Esophagus muscularis mucosa (tissue), 4 donors: ENCODE data around the gene CLSTN3.

ENCODE experiments used
- EP300 ChIP-seq: sonication (generic); formaldehyde crosslinking; IDR thresholded peaks from one replicate; pipeline ENCODE4 v1.6.1; 2017; ENCODE audit warnings: antibody characterized with exemption
- POLR2A ChIP-seq: fragments of 450-650 bp; IDR thresholded peaks from one replicate; pipeline ENCODE4 v1.6.1; 2017; ENCODE audit warnings: antibody characterized with exemption, moderate library complexity, mild to moderate bottlenecking, low read depth
- POLR2AphosphoS5 ChIP-seq, 2 donors: sonication (generic); formaldehyde crosslinking; IDR thresholded peaks; one replicate each; pipeline ENCODE4 v1.6.1; 2017; ENCODE audit warnings: antibody characterized with exemption in 2 of 2
- TF ChIP-seq, protein P1 (sequence below), 3 experiments: fragments of 200-600 bp in 2 of 3; fragments of 450-650 bp in 1 of 3; sonication (generic) in 2 of 3; IDR thresholded peaks; one replicate each; pipeline ENCODE4 v1.5.1; 2017 to 2019; ENCODE audit warnings: antibody characterized with exemption in 3 of 3, mild to moderate bottlenecking in 2 of 3, moderate library complexity in 1 of 3

DNA sequence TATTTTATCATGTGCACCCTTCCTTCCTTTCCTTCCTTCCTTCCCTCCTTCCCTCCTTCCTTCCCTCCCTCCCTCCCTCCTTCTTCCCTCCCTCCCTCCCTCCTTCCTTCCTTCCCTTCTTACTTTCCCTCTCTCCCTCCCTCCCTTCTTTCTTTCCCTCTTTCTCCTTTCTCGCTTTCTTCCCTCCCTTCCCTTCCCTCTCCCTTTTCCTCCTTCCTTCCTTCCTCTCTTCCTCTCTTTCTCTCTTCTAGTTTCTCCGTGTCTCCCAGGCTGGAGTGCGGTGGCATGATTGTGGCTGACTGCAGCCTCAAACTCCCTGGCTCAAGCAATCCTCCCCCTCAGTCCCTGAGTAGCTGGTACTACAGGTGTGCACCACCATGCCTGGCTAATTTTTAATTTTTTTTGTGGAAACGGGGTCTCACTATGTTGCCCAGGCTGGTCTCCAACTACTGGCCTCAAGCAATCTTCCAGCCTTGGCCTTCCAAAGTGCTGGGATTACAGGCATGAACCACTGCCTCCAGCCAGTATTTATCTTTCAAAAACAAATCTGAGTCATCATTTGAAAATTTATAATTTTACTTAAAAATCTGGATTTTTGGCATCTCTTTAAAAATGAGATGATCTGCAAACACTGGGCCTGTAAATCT lies 29.0 kb upstream of the CLSTN3 start:
- TF ChIP-seq POLR2AphosphoS5 (IDR thresholded peaks at IDR 0.05), result no peak
- TF ChIP-seq, protein P1, sequence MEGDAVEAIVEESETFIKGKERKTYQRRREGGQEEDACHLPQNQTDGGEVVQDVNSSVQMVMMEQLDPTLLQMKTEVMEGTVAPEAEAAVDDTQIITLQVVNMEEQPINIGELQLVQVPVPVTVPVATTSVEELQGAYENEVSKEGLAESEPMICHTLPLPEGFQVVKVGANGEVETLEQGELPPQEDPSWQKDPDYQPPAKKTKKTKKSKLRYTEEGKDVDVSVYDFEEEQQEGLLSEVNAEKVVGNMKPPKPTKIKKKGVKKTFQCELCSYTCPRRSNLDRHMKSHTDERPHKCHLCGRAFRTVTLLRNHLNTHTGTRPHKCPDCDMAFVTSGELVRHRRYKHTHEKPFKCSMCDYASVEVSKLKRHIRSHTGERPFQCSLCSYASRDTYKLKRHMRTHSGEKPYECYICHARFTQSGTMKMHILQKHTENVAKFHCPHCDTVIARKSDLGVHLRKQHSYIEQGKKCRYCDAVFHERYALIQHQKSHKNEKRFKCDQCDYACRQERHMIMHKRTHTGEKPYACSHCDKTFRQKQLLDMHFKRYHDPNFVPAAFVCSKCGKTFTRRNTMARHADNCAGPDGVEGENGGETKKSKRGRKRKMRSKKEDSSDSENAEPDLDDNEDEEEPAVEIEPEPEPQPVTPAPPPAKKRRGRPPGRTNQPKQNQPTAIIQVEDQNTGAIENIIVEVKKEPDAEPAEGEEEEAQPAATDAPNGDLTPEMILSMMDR (IDR thresholded peaks at IDR 0.05), result no peak
- TF ChIP-seq POLR2A, result no peak
- TF ChIP-seq EP300, result no peak
